Activated CD8-positive, alpha-beta memory T cell treated with anti-CD3 and anti-CD28 coated beads, Interleukin-2, amount 50 U/mL, for 1 hour (primary cell): ENCODE data around the gene BICD1.
"Not testable (repeated sequence)": the region's sequence is repeated elsewhere in the genome, so short reads cannot be mapped to it uniquely, and the experiment has no call there.

Experiments used
- DNase-seq: peaks from one replicate; pipeline ENCODE4 v3.0.0-alpha.2; 2020; ENCODE audit errors: extremely low read depth

BICD1 gene

GRCh38 chr12:32191445-32191844, 84.8 kb downstream of the BICD1 start:
- no peak for DNase-seq

GRCh38 chr12:32196250-32197198, 89.9 kb downstream of the BICD1 start:
- no peak for DNase-seq

- no peak for DNase-seq
Observed at GRCh38 chr12:32197421-32197820, 90.8 kb downstream of the BICD1 start.

- DNase-seq = no peak
Observed at GRCh38 chr12:32198555-32198954, 91.9 kb downstream of the BICD1 start.

GRCh38 chr12:32201096-32201495, 94.4 kb downstream of the BICD1 start:
- DNase-seq = no peak

- DNase-seq = no peak
Observed at GRCh38 chr12:32201976-32202375, 95.3 kb downstream of the BICD1 start.

GRCh38 chr12:32205731-32206130, 99.1 kb downstream of the BICD1 start:
- no peak for DNase-seq

- DNase-seq = no peak
Observed at GRCh38 chr12:32208355-32208754, 101.7 kb downstream of the BICD1 start.

- DNase-seq = no peak
Observed at GRCh38 chr12:32211066-32211899, 104.6 kb downstream of the BICD1 start.

- no peak for DNase-seq
Observed at GRCh38 chr12:32211900-32212156, 105.2 kb downstream of the BICD1 start.

GRCh38 chr12:32214723-32215122, 108.1 kb downstream of the BICD1 start:
- no peak for DNase-seq

GRCh38 chr12:32217354-32218310, 111.0 kb downstream of the BICD1 start:
- DNase-seq = no peak

GRCh38 chr12:32223941-32224340, 117.3 kb downstream of the BICD1 start:
- DNase-seq = no peak

- no peak for DNase-seq
Observed at GRCh38 chr12:32226768-32227167, 120.1 kb downstream of the BICD1 start.

- no peak for DNase-seq
Observed at GRCh38 chr12:32229971-32230612, 123.4 kb downstream of the BICD1 start.

- no peak for DNase-seq
Observed at GRCh38 chr12:32230613-32230993, 124.0 kb downstream of the BICD1 start.

GRCh38 chr12:32231361-32231760, 124.7 kb downstream of the BICD1 start:
- not testable (repeated sequence) for DNase-seq

- DNase-seq = no peak
Observed at GRCh38 chr12:32233568-32233967, 126.9 kb downstream of the BICD1 start.

- DNase-seq = no peak
Observed at GRCh38 chr12:32235251-32235650, 128.6 kb downstream of the BICD1 start.

GRCh38 chr12:32240162-32240561, 133.5 kb downstream of the BICD1 start:
- no peak for DNase-seq

GRCh38 chr12:32240831-32241230, 134.2 kb downstream of the BICD1 start:
- no peak for DNase-seq
